H9 (cell line): ENCODE data around the gene THBS1. TPM values are rescaled to one million over a fixed set of nuclear protein-coding genes. Genes with fewer than 3 reads are reported as not detected.

Experiments used
- DNase-seq: peaks from one replicate; pipeline ENCODE4 v3.0.0-alpha.2; 2017
- H2AFZ ChIP-seq: one replicate; pipeline ENCODE4 v1.6.1; 2013; ENCODE audit warnings: mild to moderate bottlenecking, low read length, control low read depth, moderate library complexity
- H2AK5ac ChIP-seq: 2 replicates; pipeline ENCODE4 v1.6.1; 2013; ENCODE audit warnings: low read length, control low read depth, mixed read lengths; ENCODE audit not compliant: insufficient read length
- H2BK120ac ChIP-seq: one replicate; pipeline ENCODE4 v1.6.1; 2013; ENCODE audit warnings: low read depth, mild to moderate bottlenecking, low read length, control low read depth, inconsistent platforms; ENCODE audit not compliant: poor library complexity, severe bottlenecking
- H2BK12ac ChIP-seq: 2 replicates; pipeline ENCODE4 v1.6.1; 2013; ENCODE audit warnings: low read length, control low read depth, mixed read lengths, low read depth; ENCODE audit not compliant: insufficient read length
- H2BK15ac ChIP-seq: 2 replicates; pipeline ENCODE4 v1.6.1; 2013; ENCODE audit warnings: low read depth, low read length, control low read depth
- H2BK20ac ChIP-seq: one replicate; pipeline ENCODE4 v1.6.1; 2013; ENCODE audit warnings: low read depth, mild to moderate bottlenecking, low read length, control low read depth, inconsistent platforms; ENCODE audit not compliant: poor library complexity, severe bottlenecking
- H2BK5ac ChIP-seq: 2 replicates; pipeline ENCODE4 v1.6.1; 2013; ENCODE audit warnings: low read length, control low read depth, mixed read lengths; ENCODE audit not compliant: insufficient read length
- H3K14ac ChIP-seq: 2 replicates; pipeline ENCODE4 v1.6.1; 2013; ENCODE audit warnings: low read length, control low read depth; ENCODE audit not compliant: insufficient read depth
- H3K18ac ChIP-seq: 2 replicates; pipeline ENCODE4 v1.6.1; 2013; ENCODE audit warnings: low read depth, mild to moderate bottlenecking, mixed read lengths, low read length, control low read depth; ENCODE audit not compliant: insufficient read length
- H3K23ac ChIP-seq: 2 replicates; pipeline ENCODE4 v1.6.1; 2013; ENCODE audit warnings: low read length, control low read depth, mixed read lengths, low read depth; ENCODE audit not compliant: insufficient read length
- H3K23me2 ChIP-seq: 2 replicates; pipeline ENCODE4 v1.6.1; 2013; ENCODE audit warnings: low read depth, mild to moderate bottlenecking, mixed read lengths, low read length, control low read depth; ENCODE audit not compliant: insufficient read length, poor library complexity, severe bottlenecking
- H3K27ac ChIP-seq: 2 replicates; pipeline ENCODE4 v1.5.1; 2013; ENCODE audit warnings: low read length, control low read depth, mixed read lengths, low read depth; ENCODE audit not compliant: insufficient read length
- H3K27me3 ChIP-seq: 2 replicates; pipeline ENCODE4 v1.6.1; 2013; ENCODE audit warnings: low read length, control low read depth, inconsistent platforms; ENCODE audit not compliant: insufficient read depth
- H3K4ac ChIP-seq: 2 replicates; pipeline ENCODE4 v1.6.1; 2013; ENCODE audit warnings: low read depth, mild to moderate bottlenecking, control low read depth, inconsistent platforms, low read length, moderate library complexity
- H3K4me1 ChIP-seq: 2 replicates; pipeline ENCODE4 v1.6.1; 2013; ENCODE audit warnings: low read length, control low read depth, inconsistent platforms; ENCODE audit not compliant: insufficient read depth
- H3K4me2 ChIP-seq: 2 replicates; pipeline ENCODE4 v1.6.1; 2013; ENCODE audit warnings: low read length, control low read depth, mixed read lengths; ENCODE audit not compliant: insufficient read length, insufficient read depth
- H3K56ac ChIP-seq: 2 replicates; pipeline ENCODE4 v1.6.1; 2013; ENCODE audit warnings: low read depth, mild to moderate bottlenecking, mixed read lengths, low read length, control low read depth; ENCODE audit not compliant: insufficient read length
- H3K79me1 ChIP-seq: 2 replicates; pipeline ENCODE4 v1.6.1; 2013; ENCODE audit warnings: low read depth, mild to moderate bottlenecking, moderate library complexity, low read length, control low read depth, inconsistent platforms; ENCODE audit not compliant: insufficient read depth, poor library complexity, severe bottlenecking
- H3K79me2 ChIP-seq: 2 replicates; pipeline ENCODE4 v1.6.1; 2013; ENCODE audit warnings: low read length, control low read depth, inconsistent platforms; ENCODE audit not compliant: insufficient read depth
- H3K9ac ChIP-seq: 2 replicates; pipeline ENCODE4 v1.6.1; 2013; ENCODE audit warnings: low read length, control low read depth, mixed read lengths; ENCODE audit not compliant: insufficient read length; ENCODE audit errors: extremely low read depth
- H3K9me3 ChIP-seq: one replicate; pipeline ENCODE4 v1.6.1; 2013; ENCODE audit warnings: low read depth, low read length, inconsistent platforms; ENCODE audit not compliant: control insufficient read depth
- H3T11ph ChIP-seq: one replicate; pipeline ENCODE4 v1.6.1; 2013; ENCODE audit warnings: mild to moderate bottlenecking, low read length, control low read depth, inconsistent platforms
- H4K20me1 ChIP-seq: one replicate; pipeline ENCODE4 v1.6.1; 2013; ENCODE audit not compliant: control insufficient read depth, insufficient read length, insufficient read depth
- H4K5ac ChIP-seq: 2 replicates; pipeline ENCODE4 v1.6.1; 2013; ENCODE audit warnings: low read depth, mild to moderate bottlenecking, mixed read lengths, low read length, control low read depth; ENCODE audit not compliant: insufficient read length
- H4K8ac ChIP-seq: replicated peaks from 2 replicates; pipeline ENCODE4 v1.6.1; 2013; ENCODE audit warnings: low read length, control low read depth, mixed read lengths, low read depth; ENCODE audit not compliant: insufficient read length
- H4K91ac ChIP-seq: 2 replicates; pipeline ENCODE4 v1.6.1; 2013; ENCODE audit warnings: low read depth, mild to moderate bottlenecking, moderate library complexity, mixed read lengths, low read length, control low read depth; ENCODE audit not compliant: insufficient read length
- H3K27ac Mint-ChIP-seq, 3 experiments: 2 replicates in 2 of 3; 3 replicates in 1 of 3; pipeline ENCODE4 v1.8.0; 2020 to 2021; ENCODE audit warnings: mixed read lengths in 3 of 3, mild to moderate bottlenecking in 1 of 3, moderate library complexity in 1 of 3
- H3K27me3 Mint-ChIP-seq: 2 replicates; pipeline ENCODE4 v1.8.0; 2021; ENCODE audit warnings: low read depth, mild to moderate bottlenecking, moderate library complexity, mixed read lengths
- H3K36me3 Mint-ChIP-seq, 3 experiments: 2 replicates in 2 of 3; 3 replicates in 1 of 3; pipeline ENCODE4 v1.8.0; 2020 to 2021; ENCODE audit warnings: low read depth in 3 of 3, mixed read lengths in 3 of 3; ENCODE audit not compliant: insufficient read depth in 1 of 3
- H3K4me1 Mint-ChIP-seq, 2 experiments: 2 replicates each; pipeline ENCODE4 v1.8.0; 2020; ENCODE audit warnings: mixed read lengths in 2 of 2
- H3K4me3 Mint-ChIP-seq, 2 experiments: 2 replicates in 1 of 2; 3 replicates in 1 of 2; pipeline ENCODE4 v1.8.0; 2020 to 2021; ENCODE audit warnings: mild to moderate bottlenecking in 2 of 2, mixed read lengths in 2 of 2, moderate library complexity in 1 of 2
- H3K9me3 Mint-ChIP-seq, 2 experiments: 2 replicates in 1 of 2; 3 replicates in 1 of 2; pipeline ENCODE4 v1.8.0; 2020; ENCODE audit warnings: mild to moderate bottlenecking in 2 of 2, mixed read lengths in 2 of 2, moderate library complexity in 1 of 2
- WGBS: extraction: QIAGEN DNeasy Blood & Tissue Kit; methylation state at CpG from one replicate; pipeline ENCODE4 v1.1.7; 2013; ENCODE audit warnings: missing lambda C conversion rate, low lambda C conversion rate, mixed read lengths; ENCODE audit not compliant: insufficient read length; ENCODE audit errors: extremely low coverage; 5-methylcytosine and 5-hydroxymethylcytosine counted together
- total RNA-seq: library from RNA; stranded (reverse); gene quantifications from 2 replicates; pipeline ENCODE4 v1.2.1, GENCODE V29; 2021
- TF ChIP-seq, protein P1 (sequence below): fragments of 200-600 bp; sonication (generic); conservative IDR thresholded peaks from 3 replicates; pipeline ENCODE4 v1.8.0; 2021; ENCODE audit warnings: antibody characterized with exemption, mild to moderate bottlenecking

THBS1 gene
- total RNA-seq, 1 experiment from 2014 or later: 72.1 TPM

DNA sequence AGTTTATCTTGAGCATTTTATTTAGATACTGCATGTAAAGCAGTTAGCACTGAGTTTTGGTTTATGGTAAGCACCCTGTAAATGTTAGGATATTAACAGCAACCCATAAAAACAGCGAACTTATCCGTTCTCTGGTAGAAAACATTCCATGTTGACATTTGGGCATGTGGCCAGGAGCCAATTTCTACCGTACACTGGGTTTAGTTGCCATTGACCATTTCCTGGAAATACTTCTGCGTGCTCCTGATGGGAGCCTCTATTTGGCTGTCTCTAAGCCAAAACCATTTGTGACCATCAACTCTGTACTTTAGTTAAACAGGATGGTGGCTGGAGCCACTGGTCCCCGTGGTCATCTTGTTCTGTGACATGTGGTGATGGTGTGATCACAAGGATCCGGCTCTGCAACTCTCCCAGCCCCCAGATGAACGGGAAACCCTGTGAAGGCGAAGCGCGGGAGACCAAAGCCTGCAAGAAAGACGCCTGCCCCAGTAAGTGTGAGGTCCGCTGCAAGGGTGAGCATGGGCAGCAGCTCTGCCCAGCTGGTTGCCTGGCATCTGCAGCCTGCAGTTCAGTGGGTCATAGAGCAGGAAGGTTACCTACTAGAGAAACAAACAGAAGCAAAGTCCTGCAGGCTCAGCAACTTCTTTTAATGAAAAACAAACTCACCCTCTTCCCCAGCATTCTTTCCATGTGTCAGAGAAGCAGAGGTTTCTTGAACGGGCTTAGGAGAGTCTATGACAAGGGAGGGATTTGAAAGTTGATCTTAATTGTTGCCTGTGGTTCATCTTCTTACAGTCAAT is 7.1 kb downstream of the THBS1 start:
- Histone ChIP-seq H3K4ac (no peak overlapping the region), H3K4me2 (no peak overlapping the region), H3T11ph (no peak overlapping the region), H2BK120ac (no peak overlapping the region), H4K8ac (no peak overlapping the region), H3K79me1 (no peaks in the 10 kb centered on the region), H3K79me2 (no peaks in the 10 kb centered on the region), H3K18ac (no peak overlapping the region), H4K91ac (no peak overlapping the region), H2BK12ac (no peak overlapping the region), H3K23me2 (no peaks in the 10 kb centered on the region), H2AK5ac (no peak overlapping the region), H3K14ac (no peak overlapping the region), H3K27ac (no peak overlapping the region), H2BK20ac (no peak overlapping the region), H3K9ac (no peak overlapping the region), H4K20me1 (no peaks in the 10 kb centered on the region), H2BK5ac (no peak overlapping the region), H3K56ac (no peak overlapping the region), H3K23ac (no peak overlapping the region), H3K27me3 (no peaks in the 10 kb centered on the region), H4K5ac (no peak overlapping the region), H3K4me1 (no peaks in the 10 kb centered on the region; the same call in 1 of the 2 replicates), H2AFZ (no peak overlapping the region), H2BK15ac (no peak overlapping the region), H3K9me3 (no peaks in the 10 kb centered on the region)
- H3K9me3 Mint-ChIP-seq: no peaks in the 10 kb centered on the region
- H3K27ac Mint-ChIP-seq: no peak overlapping the region
- TF ChIP-seq, protein P1, sequence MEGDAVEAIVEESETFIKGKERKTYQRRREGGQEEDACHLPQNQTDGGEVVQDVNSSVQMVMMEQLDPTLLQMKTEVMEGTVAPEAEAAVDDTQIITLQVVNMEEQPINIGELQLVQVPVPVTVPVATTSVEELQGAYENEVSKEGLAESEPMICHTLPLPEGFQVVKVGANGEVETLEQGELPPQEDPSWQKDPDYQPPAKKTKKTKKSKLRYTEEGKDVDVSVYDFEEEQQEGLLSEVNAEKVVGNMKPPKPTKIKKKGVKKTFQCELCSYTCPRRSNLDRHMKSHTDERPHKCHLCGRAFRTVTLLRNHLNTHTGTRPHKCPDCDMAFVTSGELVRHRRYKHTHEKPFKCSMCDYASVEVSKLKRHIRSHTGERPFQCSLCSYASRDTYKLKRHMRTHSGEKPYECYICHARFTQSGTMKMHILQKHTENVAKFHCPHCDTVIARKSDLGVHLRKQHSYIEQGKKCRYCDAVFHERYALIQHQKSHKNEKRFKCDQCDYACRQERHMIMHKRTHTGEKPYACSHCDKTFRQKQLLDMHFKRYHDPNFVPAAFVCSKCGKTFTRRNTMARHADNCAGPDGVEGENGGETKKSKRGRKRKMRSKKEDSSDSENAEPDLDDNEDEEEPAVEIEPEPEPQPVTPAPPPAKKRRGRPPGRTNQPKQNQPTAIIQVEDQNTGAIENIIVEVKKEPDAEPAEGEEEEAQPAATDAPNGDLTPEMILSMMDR: no peak
- no peak for DNase-seq
- H3K4me3 Mint-ChIP-seq: no peak overlapping the region
- H3K36me3 Mint-ChIP-seq: peaks cover 60 to 100% (median 98%) of the 10 kb centered on the region in 3 experiments; a peak in 6 of 7 replicates
- H3K4me1 Mint-ChIP-seq: peaks cover 3 to 8% of the 10 kb centered on the region in 2 experiments
- H3K27me3 Mint-ChIP-seq: no peaks in the 10 kb centered on the region; the same call in 1 of the 2 replicates
- WGBS: no CpG with 5 or more reads among the region's 13 CpGs
